OCI-LY7 (cell line): ENCODE results near the gene PLD1. TPM values are rescaled to one million over a fixed set of nuclear protein-coding genes. Genes with fewer than 3 reads are reported as not detected.

Source experiments
- BruUV-seq: library from RNA; stranded (reverse); fragments of 400-500 nt; replicated peaks from 2 replicates; lab custom pipeline; 2021; lab: Mats Ljungman, UMichigan
- CTCF ChIA-PET: fragments of 300-600 bp; sonication (Branson Sonifier 250); formaldehyde crosslinking; loops from one replicate; lab custom pipeline; 2022; ENCODE audit warnings: antibody characterized with exemption; ENCODE audit not compliant: unreplicated experiment; lab: Charles Lee
- POLR2A ChIA-PET: fragments of 300-600 bp; sonication (Branson Sonifier 250); formaldehyde crosslinking; loops from one replicate; lab custom pipeline; 2022; ENCODE audit warnings: antibody characterized with exemption; lab: Charles Lee
- DNase-seq: peaks from one replicate; pipeline ENCODE4 v3.0.0-alpha.2; 2015; ENCODE audit warnings: low spot score
- H2AFZ ChIP-seq: fragments of 200-600 bp; sonication (generic), shearing (Covaris generic); 2 replicates; pipeline ENCODE4 v1.6.1; 2014; ENCODE audit warnings: mild to moderate bottlenecking, antibody characterized with exemption, low read length, moderate library complexity
- H3K27ac ChIP-seq: fragments of 200-600 bp; sonication (generic); 2 replicates; pipeline ENCODE4 v1.5.1; 2014; ENCODE audit warnings: mixed run types, low read depth, mild to moderate bottlenecking, moderate library complexity, low read length, inconsistent platforms; ENCODE audit not compliant: poor library complexity, severe bottlenecking
- H3K36me3 ChIP-seq: fragments of 200-600 bp; sonication (generic); 2 replicates; pipeline ENCODE4 v1.6.1; 2014; ENCODE audit warnings: mild to moderate bottlenecking, antibody characterized with exemption, low read length, moderate library complexity, mixed read lengths; ENCODE audit not compliant: insufficient read depth
- H3K4me1 ChIP-seq: fragments of 200-600 bp; sonication (generic); 2 replicates; pipeline ENCODE4 v1.5.1; 2014; ENCODE audit warnings: mild to moderate bottlenecking, low read length; ENCODE audit not compliant: insufficient read depth, poor library complexity, severe bottlenecking
- H3K4me2 ChIP-seq: fragments of 200-600 bp; sonication (generic); 2 replicates; pipeline ENCODE4 v1.6.1; 2014; ENCODE audit warnings: mild to moderate bottlenecking, low read length
- H3K4me3 ChIP-seq: fragments of 200-600 bp; sonication (generic); 2 replicates; pipeline ENCODE4 v1.5.1; 2014; ENCODE audit warnings: mild to moderate bottlenecking, low read depth, low read length; ENCODE audit not compliant: poor library complexity, severe bottlenecking
- H3K79me2 ChIP-seq: fragments of 200-600 bp; sonication (generic); 2 replicates; pipeline ENCODE4 v1.6.1; 2016; ENCODE audit warnings: low read depth, mild to moderate bottlenecking, low read length, moderate library complexity, mixed read lengths; ENCODE audit not compliant: insufficient read depth
- H3K9me2 ChIP-seq: fragments of 200-600 bp; sonication (generic); 2 replicates; pipeline ENCODE4 v1.6.1; 2016; ENCODE audit warnings: mild to moderate bottlenecking, low read length, mixed read lengths; ENCODE audit not compliant: insufficient read depth
- H3K9me3 ChIP-seq: fragments of 200-600 bp; sonication (generic); 2 replicates; pipeline ENCODE4 v1.6.1; 2014; ENCODE audit warnings: mild to moderate bottlenecking, mixed run types, low read length, mixed read lengths
- H4K20me1 ChIP-seq: fragments of 200-600 bp; sonication (generic); 2 replicates; pipeline ENCODE4 v1.6.1; 2014; ENCODE audit warnings: mild to moderate bottlenecking, antibody characterized with exemption, low read length, moderate library complexity, mixed read lengths; ENCODE audit not compliant: insufficient read depth
- CTCF ChIP-seq: fragments of 200-600 bp; sonication (generic); conservative IDR thresholded peaks from 2 replicates; pipeline ENCODE4 v1.5.1; 2014; ENCODE audit warnings: mild to moderate bottlenecking, antibody characterized with exemption, low read length, moderate library complexity, mixed read lengths
- EZH2phosphoT487 ChIP-seq: fragments of 200-600 bp; sonication (generic); IDR thresholded peaks from 2 replicates; pipeline ENCODE4 v1.6.1; 2018; ENCODE audit warnings: low read depth, borderline replicate concordance, mild to moderate bottlenecking, mixed run types, antibody characterized with exemption, low read length, moderate library complexity, mixed read lengths
- intact Hi-C: fragments of 100-400 bp; cut with micrococcal nuclease; formaldehyde crosslinking; loops from one replicate; pipeline ENCODE4 v1.10.0; 2022; ENCODE audit not compliant: unreplicated experiment
- total RNA-seq, 2 experiments: library from RNA; depleted of rRNA in 1 of 2; stranded (reverse); fragments of >200 nt in 1 of 2; shearing (Covaris generic) in 1 of 2; gene quantifications; 2 replicates each; pipeline ENCODE4 v1.2.3, GENCODE V29; 2014 to 2022

The PLD1 gene
- total RNA-seq, 2 experiments from 2014 or later: not detected

- no peak for DNase-seq
- no peak overlapping the region for H3K27ac ChIP-seq
- no peak overlapping the region for H2AFZ ChIP-seq
- TF ChIP-seq EZH2phosphoT487 (no peak), CTCF (no peak)
- H3K4me2 ChIP-seq: no peak overlapping the region
- H3K9me2 ChIP-seq: no peaks in the 10 kb centered on the region
- BruUV-seq: no TSS peak
- no peak overlapping the region for H3K4me3 ChIP-seq
- no peaks in the 10 kb centered on the region for H3K79me2 ChIP-seq
- H3K9me3 ChIP-seq: no peaks in the 10 kb centered on the region
- CTCF ChIA-PET: no interaction called here
- intact Hi-C loops: no loop called here
- POLR2A ChIA-PET: interaction anchor here (1.0 kb wide), 1 partner anchor 9 kb away, joined by 3 read pairs; no protein-coding TSS in a partner anchor
- no peaks in the 10 kb centered on the region for H3K36me3 ChIP-seq
- H3K4me1 ChIP-seq: no peaks in the 10 kb centered on the region
- no peaks in the 10 kb centered on the region for H4K20me1 ChIP-seq
These were observed 217.5 kb downstream of the PLD1 start for GRCh38 chr3:171592786-171593185.

- intact Hi-C loops: no loop called here
- no peak for DNase-seq
These were observed 219.2 kb downstream of the PLD1 start for GRCh38 chr3:171591070-171591469.

GRCh38 chr3:171586274-171586673, 224.0 kb downstream of the PLD1 start:
- TF ChIP-seq CTCF (no peak), EZH2phosphoT487 (no peak)
- Histone ChIP-seq H3K27ac (no peak overlapping the region), H3K4me3 (no peak overlapping the region), H3K9me2 (no peaks in the 10 kb centered on the region), H3K36me3 (no peaks in the 10 kb centered on the region), H3K9me3 (no peaks in the 10 kb centered on the region), H3K4me1 (no peaks in the 10 kb centered on the region), H4K20me1 (no peaks in the 10 kb centered on the region), H3K4me2 (no peak overlapping the region), H3K79me2 (no peaks in the 10 kb centered on the region), H2AFZ (no peak overlapping the region)
- DNase-seq: no peak
- ChIA-PET POLR2A (no interaction called here), CTCF (no interaction called here)
- BruUV-seq: no TSS peak
- intact Hi-C loops: no loop called here

More at GRCh38 chr3:171591070-171591469, 219.2 kb downstream of the PLD1 start:
- no peak overlapping the region for H3K27ac ChIP-seq
- H3K4me1 ChIP-seq: no peaks in the 10 kb centered on the region
- H3K9me2 ChIP-seq: no peaks in the 10 kb centered on the region
- no TSS peak for BruUV-seq
- no peak overlapping the region for H3K4me2 ChIP-seq
- TF ChIP-seq CTCF (no peak), EZH2phosphoT487 (no peak)
- H3K4me3 ChIP-seq: no peak overlapping the region
- POLR2A ChIA-PET: no interaction called here
- no peaks in the 10 kb centered on the region for H4K20me1 ChIP-seq
- H3K36me3 ChIP-seq: no peaks in the 10 kb centered on the region
- CTCF ChIA-PET: no interaction called here
- H3K79me2 ChIP-seq: no peaks in the 10 kb centered on the region
- H2AFZ ChIP-seq: no peak overlapping the region
- H3K9me3 ChIP-seq: no peaks in the 10 kb centered on the region
